ENCODE results near the gene TMEM185A. TPM values are rescaled to one million over a fixed set of nuclear protein-coding genes. Genes with fewer than 3 reads are reported as not detected.
"Not testable (repeated sequence)": the region's sequence is repeated elsewhere in the genome, so short reads cannot be mapped to it uniquely, and the experiment has no call there.

Gene TMEM185A
- total RNA-seq, 1 donor from 2014 or later: 28.5 TPM

GRCh38 chrX:149587359-149587758 is 44.2 kb downstream of the TMEM185A start, which contains the start of gene MAGEA9B:
TSS of gene MAGEA9B (minus strand) at chrX:149587459. CDS start at chrX:149583179, 4,280 bp downstream.
- H3K4me1 Mint-ChIP-seq; H3K27me3 Mint-ChIP-seq (ENCODE audit: low read depth); H3K4me3 Mint-ChIP-seq; H3K36me3 Mint-ChIP-seq (ENCODE audit: low read depth); H3K27ac Mint-ChIP-seq (ENCODE audit: unreplicated experiment); H3K9me3 Mint-ChIP-seq; DNase-seq (ENCODE audit: low read depth, low spot score): not testable (repeated sequence)

DNA sequence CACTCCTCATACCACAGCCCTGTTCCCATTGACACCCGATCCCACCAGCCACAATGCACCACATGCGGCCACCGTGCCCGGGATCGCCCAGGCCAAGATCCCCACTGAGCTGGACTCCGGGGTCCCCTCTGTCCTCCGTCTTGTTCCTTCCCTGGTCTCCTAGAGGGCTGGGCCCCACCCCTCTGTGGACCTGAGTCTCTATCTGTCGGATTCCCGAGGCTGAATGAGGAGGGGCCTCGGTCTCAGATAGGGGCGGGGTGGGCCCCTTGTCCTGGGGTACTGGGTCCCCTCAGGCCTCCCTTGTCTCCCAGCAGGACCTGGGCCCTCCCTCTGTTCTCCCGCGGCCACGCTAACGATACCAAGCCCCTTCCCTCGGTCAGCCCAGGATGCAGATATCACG is 46.0 kb downstream of the TMEM185A start:
- not testable (repeated sequence) for H3K36me3 Mint-ChIP-seq (ENCODE audit: low read depth); H3K4me1 Mint-ChIP-seq; H3K27ac Mint-ChIP-seq (ENCODE audit: unreplicated experiment); H3K9me3 Mint-ChIP-seq; H3K4me3 Mint-ChIP-seq; H3K27me3 Mint-ChIP-seq (ENCODE audit: low read depth); DNase-seq (ENCODE audit: low read depth, low spot score)

DNA sequence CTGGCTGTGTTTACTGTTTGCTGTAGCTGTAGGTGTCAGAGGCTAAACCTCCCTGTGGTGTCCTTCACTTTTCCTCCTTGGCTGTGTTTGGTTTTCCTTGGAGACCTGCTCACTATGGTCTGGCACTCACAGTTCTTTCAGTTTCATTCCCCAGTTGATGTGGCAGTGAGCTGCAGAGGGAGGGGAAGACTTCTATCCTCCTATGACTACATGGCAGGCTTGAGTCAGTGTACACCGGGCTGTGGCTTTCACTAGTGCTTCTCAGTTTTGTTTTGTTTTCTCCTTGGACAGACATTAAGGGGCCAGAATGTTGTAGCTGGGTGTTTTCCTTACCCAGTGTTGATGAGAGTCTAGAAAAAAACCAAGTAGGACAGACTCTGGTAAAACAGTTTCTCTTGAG is 58.1 kb downstream of the TMEM185A start:
- H3K4me3 Mint-ChIP-seq; H3K36me3 Mint-ChIP-seq (ENCODE audit: low read depth); DNase-seq (ENCODE audit: low read depth, low spot score): not testable (repeated sequence)

DNA sequence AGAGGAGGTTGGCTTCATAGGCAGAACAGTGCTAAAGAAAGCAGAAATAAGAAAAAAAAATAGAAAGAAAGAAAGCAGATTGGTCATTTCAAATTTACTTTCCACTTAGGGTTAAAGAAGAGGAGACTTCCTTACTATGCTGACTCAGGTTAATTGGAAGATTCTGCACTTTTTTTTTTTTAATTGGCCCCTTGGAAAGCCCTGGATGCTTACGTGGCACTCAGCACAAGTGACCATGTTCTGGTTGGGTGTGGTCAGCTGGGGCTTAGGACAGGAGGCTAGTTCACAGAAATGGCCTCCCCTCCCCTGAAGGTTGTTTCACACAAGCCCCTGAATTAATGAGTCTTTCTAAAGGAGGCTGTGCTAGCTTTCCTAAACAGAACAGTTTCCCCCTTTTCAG is 58.8 kb downstream of the TMEM185A start:
- H3K36me3 Mint-ChIP-seq (ENCODE audit: low read depth): no peaks in the 10 kb centered on the region
- no peaks in the 10 kb centered on the region for H3K27me3 Mint-ChIP-seq (ENCODE audit: low read depth)
- H3K4me1 Mint-ChIP-seq: peaks cover 19% of the 10 kb centered on the region
- H3K27ac Mint-ChIP-seq (ENCODE audit: unreplicated experiment): no peak overlapping the region
- no peak overlapping the region for H3K4me3 Mint-ChIP-seq
- no peak for TF ChIP-seq CTCF (conservative IDR thresholded peaks at IDR 0.05)
- DNase-seq (ENCODE audit: low read depth, low spot score): no peak
- peaks cover 2% of the 10 kb centered on the region for H3K9me3 Mint-ChIP-seq

More for the DNA sequence above, 58.1 kb downstream of the TMEM185A start:
- H3K4me1 Mint-ChIP-seq: peaks cover 19% of the 10 kb centered on the region
- H3K9me3 Mint-ChIP-seq; H3K27me3 Mint-ChIP-seq (ENCODE audit: low read depth); H3K27ac Mint-ChIP-seq (ENCODE audit: unreplicated experiment): not testable (repeated sequence)

GRCh38 chrX:149571770-149572169 is 59.8 kb downstream of the TMEM185A start:
- H3K27ac Mint-ChIP-seq (ENCODE audit: unreplicated experiment): no peak overlapping the region
- H3K36me3 Mint-ChIP-seq (ENCODE audit: low read depth): no peaks in the 10 kb centered on the region
- peaks cover 19% of the 10 kb centered on the region for H3K4me1 Mint-ChIP-seq
- peaks cover 2% of the 10 kb centered on the region for H3K9me3 Mint-ChIP-seq
- DNase-seq (ENCODE audit: low read depth, low spot score): no peak
- no peak for TF ChIP-seq CTCF (conservative IDR thresholded peaks at IDR 0.05)
- no peak overlapping the region for H3K4me3 Mint-ChIP-seq
- no peaks in the 10 kb centered on the region for H3K27me3 Mint-ChIP-seq (ENCODE audit: low read depth)

DNA sequence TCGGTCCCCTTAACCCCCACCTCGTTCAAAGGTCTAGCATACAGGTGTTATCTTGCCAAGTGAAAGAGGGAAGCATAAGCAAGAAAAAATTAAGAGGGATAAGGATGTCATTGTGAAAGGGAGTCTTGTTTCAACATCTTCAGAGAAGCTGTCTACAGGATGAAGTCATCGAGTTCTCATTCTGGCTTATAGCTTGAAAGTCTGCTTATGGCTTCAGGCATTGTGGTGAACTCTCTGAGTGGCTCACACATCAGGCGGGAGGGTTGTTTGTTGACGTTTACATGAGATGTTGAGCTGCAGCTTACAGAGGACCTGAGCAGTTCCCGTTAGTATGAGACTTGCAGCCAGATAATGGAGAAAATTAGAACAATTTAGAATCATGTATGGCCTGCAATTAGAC is 60.9 kb downstream of the TMEM185A start:
- TF ChIP-seq CTCF (conservative IDR thresholded peaks at IDR 0.05): no peak
- no peak overlapping the region for H3K4me3 Mint-ChIP-seq
- H3K27ac Mint-ChIP-seq (ENCODE audit: unreplicated experiment): no peak overlapping the region
- H3K36me3 Mint-ChIP-seq (ENCODE audit: low read depth): no peaks in the 10 kb centered on the region
- peaks cover 2% of the 10 kb centered on the region for H3K9me3 Mint-ChIP-seq
- no peak for DNase-seq (ENCODE audit: low read depth, low spot score)
- no peaks in the 10 kb centered on the region for H3K27me3 Mint-ChIP-seq (ENCODE audit: low read depth)
- peaks cover 19% of the 10 kb centered on the region for H3K4me1 Mint-ChIP-seq

- Mint-ChIP-seq H3K27me3 (ENCODE audit: low read depth) (no peaks in the 10 kb centered on the region), H3K4me3 (no peak overlapping the region), H3K9me3 (peaks cover 2% of the 10 kb centered on the region), H3K4me1 (peaks cover 19% of the 10 kb centered on the region), H3K27ac (ENCODE audit: unreplicated experiment) (no peak overlapping the region), H3K36me3 (ENCODE audit: low read depth) (no peaks in the 10 kb centered on the region)
- DNase-seq (ENCODE audit: low read depth, low spot score): no peak
- TF ChIP-seq CTCF (conservative IDR thresholded peaks at IDR 0.05): no peak
Measured at GRCh38 chrX:149569770-149570169, 61.8 kb downstream of the TMEM185A start.

Measured in neural crest cell (in vitro differentiated cells).